HCT116 (cell line): ENCODE measurements around the gene LRRC70. TPM values are rescaled to one million over a fixed set of nuclear protein-coding genes. Genes with fewer than 3 reads are reported as not detected.

ENCODE experiments used
- ATAC-seq: fragments of 200-7000 bp; cut with Tn5 transposase; 2 replicates; pipeline ENCODE4 v1.9.1; 2020; ENCODE audit warnings: mild to moderate bottlenecking, moderate library complexity
- BruUV-seq: library from RNA; stranded (reverse); fragments of 400-500 nt; replicated peaks from 2 replicates; lab custom pipeline; 2021; lab: Mats Ljungman, UMichigan
- CTCF ChIA-PET: fragments of 300-600 bp; sonication (Branson Sonifier 250); formaldehyde crosslinking; loops from one replicate; lab custom pipeline; 2021; ENCODE audit warnings: antibody characterized with exemption; lab: Charles Lee
- POLR2A ChIA-PET: fragments of 300-600, 350-600 bp; sonication (Branson Sonifier 250); formaldehyde crosslinking; loops from one replicate; lab custom pipeline; 2021; ENCODE audit warnings: antibody characterized with exemption; lab: Charles Lee
- RAD21 ChIA-PET, 2 experiments: fragments of 300-600 bp; sonication (Branson Sonifier 250); formaldehyde crosslinking; loops; one replicate each; lab custom pipeline; 2023; ENCODE audit warnings: low total read pairs in 2 of 2; ENCODE audit not compliant: uncharacterized antibody in 2 of 2, unreplicated experiment in 2 of 2, low non-redundant PET in 1 of 2; lab: Charles Lee
- DNase-seq: peaks from one replicate; pipeline ENCODE4 v3.0.0-alpha.2; 2010; ENCODE audit warnings: low read depth, low spot score
- H2AFZ ChIP-seq: fragments of 200-600 bp; shearing (Covaris generic), sonication (generic); 2 replicates; pipeline ENCODE4 v1.6.1; 2017; ENCODE audit warnings: low read depth, mixed run types, mixed read lengths, antibody characterized with exemption, low read length; ENCODE audit not compliant: poor library complexity, severe bottlenecking
- H3K27ac ChIP-seq: 2 replicates; pipeline ENCODE4 v1.5.1; 2012; ENCODE audit warnings: low read depth, low read length
- H3K27me3 ChIP-seq: fragments of 200-600 bp; sonication (generic); 2 replicates; pipeline ENCODE4 v1.6.1; 2016; ENCODE audit warnings: mixed run types, low read length, mixed read lengths; ENCODE audit not compliant: insufficient read depth
- H3K36me3 ChIP-seq, 2 experiments: fragments of 200-500 bp in 1 of 2; fragments of 200-600 bp in 1 of 2; sonication (Bioruptor generic) in 1 of 2; sonication (generic) in 1 of 2; 2 replicates each; pipeline versions ENCODE4 v1.5.1 to v1.6.1; 2014 to 2016; ENCODE audit warnings: low read length in 2 of 2, inconsistent platforms in 1 of 2, mixed read lengths in 1 of 2, mixed run types in 1 of 2; ENCODE audit not compliant: insufficient read depth in 2 of 2, control insufficient read depth in 1 of 2
- H3K4me1 ChIP-seq, 2 experiments: fragments of 200-600 bp in 1 of 2; sonication (generic) in 1 of 2; 2 replicates each; pipeline versions ENCODE4 v1.5.1 to v1.6.1; 2012 to 2017; ENCODE audit warnings: low read length in 2 of 2, inconsistent platforms in 1 of 2, mild to moderate bottlenecking in 1 of 2, mixed read lengths in 1 of 2, mixed run types in 1 of 2, moderate library complexity in 1 of 2; ENCODE audit not compliant: insufficient read depth in 2 of 2, control insufficient read depth in 1 of 2
- H3K4me2 ChIP-seq: fragments of 200-600 bp; sonication (generic); 2 replicates; pipeline ENCODE4 v1.6.1; 2017; ENCODE audit warnings: mixed run types, low read length, mixed read lengths
- H3K4me3 ChIP-seq, 2 experiments: fragments of 200-600 bp in 1 of 2; sonication (generic) in 1 of 2; replicated peaks in 1 of 2; 2 replicates each; pipeline ENCODE4 v1.5.1; 2011 to 2016; ENCODE audit warnings: low read length in 2 of 2, control low read depth in 1 of 2, low read depth in 1 of 2, mild to moderate bottlenecking in 1 of 2, mixed read lengths in 1 of 2, mixed run types in 1 of 2
- H3K79me2 ChIP-seq: fragments of 200-600 bp; sonication (generic); 2 replicates; pipeline ENCODE4 v1.6.1; 2017; ENCODE audit warnings: mild to moderate bottlenecking, mixed run types, low read length, moderate library complexity, mixed read lengths; ENCODE audit not compliant: insufficient read depth
- H3K9ac ChIP-seq: fragments of 200-600 bp; sonication (generic); 2 replicates; pipeline ENCODE4 v1.6.1; 2016; ENCODE audit warnings: low read length, mixed read lengths
- H3K9me2 ChIP-seq: fragments of 200-600 bp; sonication (generic), shearing (Covaris generic); 2 replicates; pipeline ENCODE4 v1.6.1; 2017; ENCODE audit warnings: mixed run types, mild to moderate bottlenecking, moderate library complexity; ENCODE audit not compliant: insufficient read depth
- H3K9me3 ChIP-seq, 2 experiments: fragments of 200-500 bp in 1 of 2; fragments of 200-600 bp in 1 of 2; sonication (Bioruptor generic) in 1 of 2; sonication (generic) in 1 of 2; 2 replicates each; pipeline ENCODE4 v1.6.1; 2014 to 2017; ENCODE audit warnings: low read length in 2 of 2, mixed read lengths in 2 of 2, inconsistent platforms in 1 of 2, low read depth in 1 of 2, mild to moderate bottlenecking in 1 of 2, mixed run types in 1 of 2, moderate library complexity in 1 of 2; ENCODE audit not compliant: control insufficient read depth in 1 of 2, insufficient read depth in 1 of 2
- H4K20me1 ChIP-seq: fragments of 200-600 bp; sonication (generic), shearing (Covaris generic); 2 replicates; pipeline ENCODE4 v1.6.1; 2017; ENCODE audit warnings: mixed run types, mild to moderate bottlenecking, moderate library complexity; ENCODE audit not compliant: insufficient read depth
- ATF3 ChIP-seq: IDR thresholded peaks from 2 replicates; pipeline ENCODE4 v1.6.1; 2012
- CBX3 ChIP-seq: IDR thresholded peaks from 2 replicates; pipeline ENCODE4 v1.6.1; 2012; ENCODE audit warnings: low read depth
- JUND ChIP-seq: IDR thresholded peaks from 2 replicates; pipeline ENCODE4 v1.6.1; 2012
- MAX ChIP-seq: IDR thresholded peaks from 2 replicates; pipeline ENCODE4 v1.6.1; 2012
- POLR2A ChIP-seq: IDR thresholded peaks from 2 replicates; pipeline ENCODE4 v1.7.0; 2011; ENCODE audit warnings: borderline replicate concordance; ENCODE audit not compliant: insufficient read depth, insufficient read length; ENCODE audit errors: extremely low read depth
- ZBTB33 ChIP-seq: IDR thresholded peaks from 2 replicates; pipeline ENCODE4 v1.6.1; 2011; ENCODE audit warnings: mild to moderate bottlenecking, low read length, moderate library complexity; ENCODE audit not compliant: insufficient replicate concordance; ENCODE audit errors: extremely low read depth
- intact Hi-C: fragments of 100-400 bp; cut with micrococcal nuclease; formaldehyde crosslinking; loops from 2 replicates; pipeline ENCODE4 v1.10.0; 2022
- total RNA-seq: library from RNA; stranded (reverse); gene quantifications from one replicate; pipeline ENCODE4 v1.2.1, GENCODE V29; 2021; ENCODE audit not compliant: unreplicated experiment

LRRC70 gene
- total RNA-seq, 1 experiment from 2014 or later, result 0.37 TPM

DNA sequence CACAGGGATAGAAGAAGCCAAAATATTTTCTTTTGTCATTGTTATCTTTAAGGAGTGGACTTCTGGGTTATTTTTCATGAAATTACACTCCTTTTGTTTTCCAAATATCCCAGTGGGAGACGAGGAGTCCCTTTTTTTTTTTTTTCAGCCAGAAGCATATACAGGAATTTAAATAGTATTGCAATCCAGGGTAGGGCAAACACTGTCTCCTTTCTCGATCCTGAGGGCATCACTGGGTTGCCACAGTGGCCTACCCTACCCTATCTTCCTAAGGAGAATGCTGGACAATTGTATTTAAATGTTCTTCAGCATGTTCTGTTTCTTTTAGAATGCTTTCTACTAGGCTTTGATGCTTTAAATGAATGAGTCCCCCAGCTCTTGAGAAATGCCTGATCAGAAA, 47.9 kb downstream of the LRRC70 start:
- no TSS peak for BruUV-seq
- H3K36me3 ChIP-seq, result peaks cover 0 to 12% of the 10 kb centered on the region in 2 experiments; a peak in 2 of 4 replicates

DNA sequence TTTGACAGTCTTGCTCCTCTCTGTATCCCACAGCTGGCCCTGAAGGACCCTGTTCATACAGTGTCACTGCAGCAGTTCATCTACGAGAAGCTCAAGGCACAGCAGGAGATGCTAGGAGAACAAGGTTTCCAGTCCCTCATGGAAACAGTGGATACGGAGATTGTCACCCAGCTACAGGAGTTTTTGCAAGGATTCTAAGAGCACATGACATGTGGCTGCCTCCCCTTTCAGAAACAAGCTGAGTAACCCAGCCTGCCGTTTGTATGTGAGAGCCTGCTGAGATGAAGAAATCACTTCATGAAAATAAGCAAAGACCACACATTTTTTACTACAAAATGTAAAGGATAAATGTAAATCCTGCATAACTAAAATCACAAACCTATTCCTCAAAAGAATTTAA, 48.5 kb downstream of the LRRC70 start:
- no TSS peak for BruUV-seq
- no peaks in the 10 kb centered on the region for H3K27me3 ChIP-seq
- ChIA-PET CTCF (no interaction called here), RAD21 (no interaction called here), POLR2A (no interaction called here)
- TF ChIP-seq MAX, result no peak
- TF ChIP-seq CBX3, result no peak
- no peak for TF ChIP-seq ZBTB33
- TF ChIP-seq ATF3, result no peak
- no peak overlapping the region for H3K27ac ChIP-seq
- H4K20me1 ChIP-seq, result no peaks in the 10 kb centered on the region
- no peak overlapping the region for H3K9ac ChIP-seq
- H3K4me1 ChIP-seq, result no peaks in the 10 kb centered on the region
- ATAC-seq (no peak), DNase-seq (no peak)
- H3K79me2 ChIP-seq, result no peaks in the 10 kb centered on the region
- no peak overlapping the region for H3K4me3 ChIP-seq
- H3K4me2 ChIP-seq, result no peak overlapping the region
- intact Hi-C loops, result no loop called here
- no peaks in the 10 kb centered on the region for H3K9me3 ChIP-seq
- peaks cover 0 to 12% of the 10 kb centered on the region in 2 experiments; a peak in 2 of 4 replicates for H3K36me3 ChIP-seq
- H3K9me2 ChIP-seq, result no peaks in the 10 kb centered on the region
- H2AFZ ChIP-seq, result no peak overlapping the region

More for the DNA sequence above, 47.9 kb downstream of the LRRC70 start:
- H3K27me3 ChIP-seq, result no peaks in the 10 kb centered on the region
- no peaks in the 10 kb centered on the region for H3K4me1 ChIP-seq
- no peak overlapping the region for H3K9ac ChIP-seq
- ChIA-PET RAD21 (no interaction called here), POLR2A (no interaction called here), CTCF (no interaction called here)
- no peak overlapping the region for H3K4me3 ChIP-seq
- H4K20me1 ChIP-seq, result no peaks in the 10 kb centered on the region
- ATAC-seq (no peak), DNase-seq (no peak)
- H2AFZ ChIP-seq, result no peak overlapping the region
- H3K9me2 ChIP-seq, result no peaks in the 10 kb centered on the region
- H3K79me2 ChIP-seq, result no peaks in the 10 kb centered on the region
- no peaks in the 10 kb centered on the region for H3K9me3 ChIP-seq
- intact Hi-C loops, result no loop called here
- TF ChIP-seq JUND (no peak), POLR2A (no peak), CBX3 (no peak)
- H3K4me2 ChIP-seq, result no peak overlapping the region
- H3K27ac ChIP-seq, result no peak overlapping the region
